SK-N-SH treated with all-trans-retinoic acid at 6 μM for 48 hours (cell line): ENCODE data around the gene TRABD.

Experiments used
- ATAC-seq: fragments of 200-7000 bp; cut with Tn5 transposase; 3 replicates; pipeline ENCODE4 v1.9.1; 2020; ENCODE audit warnings: mild to moderate bottlenecking, moderate library complexity
- ARNTL ChIP-seq: fragments of 450-650 bp; formaldehyde crosslinking; IDR thresholded peaks from 2 replicates; pipeline ENCODE4 v1.5.0; 2020; ENCODE audit warnings: low read depth, mild to moderate bottlenecking, moderate library complexity, borderline replicate concordance
- BACH2 ChIP-seq: fragments of 250-450 bp; sonication (Bioruptor Pico); IDR thresholded peaks from 2 replicates; pipeline ENCODE4 v1.9.0; 2021; ENCODE audit warnings: mild to moderate bottlenecking, borderline replicate concordance
- CREB5 ChIP-seq: fragments of 250-450 bp; sonication (Bioruptor Pico); IDR thresholded peaks from 2 replicates; pipeline ENCODE4 v1.5.1; 2020; ENCODE audit warnings: low read depth, mild to moderate bottlenecking, moderate library complexity
- CSDC2 ChIP-seq: fragments of 250-450 bp; sonication (Bioruptor Pico); IDR thresholded peaks from 2 replicates; pipeline ENCODE4 v1.5.0; 2020; ENCODE audit warnings: mild to moderate bottlenecking, moderate library complexity
- CSRNP3 ChIP-seq: fragments of 250-450 bp; sonication (Bioruptor Pico); IDR thresholded peaks from 2 replicates; pipeline ENCODE4 v1.5.1; 2021; ENCODE audit warnings: mild to moderate bottlenecking, moderate library complexity
- ESRRG ChIP-seq: fragments of 250-450 bp; sonication (Bioruptor Pico); IDR thresholded peaks from 2 replicates; pipeline ENCODE4 v1.6.1; 2021; ENCODE audit warnings: mild to moderate bottlenecking
- GLIS3 ChIP-seq: fragments of 250-450 bp; sonication (Bioruptor Pico); IDR thresholded peaks from 2 replicates; pipeline ENCODE4 v1.5.0; 2020; ENCODE audit warnings: mild to moderate bottlenecking, moderate library complexity
- OSR1 ChIP-seq: fragments of 250-450 bp; sonication (Bioruptor Pico); IDR thresholded peaks from 2 replicates; pipeline ENCODE4 v1.8.0; 2022; ENCODE audit warnings: moderate library complexity, mild to moderate bottlenecking, inconsistent platforms
- PATZ1 ChIP-seq: fragments of 250-450 bp; sonication (Bioruptor Pico); IDR thresholded peaks from 2 replicates; pipeline ENCODE4 v1.8.0; 2020; ENCODE audit warnings: mild to moderate bottlenecking, moderate library complexity, borderline replicate concordance
- POU6F1 ChIP-seq: fragments of 250-450 bp; sonication (Bioruptor Pico); IDR thresholded peaks from 2 replicates; pipeline ENCODE4 v1.8.0; 2021; ENCODE audit warnings: low read depth, mild to moderate bottlenecking, moderate library complexity, borderline replicate concordance
- PPARA ChIP-seq: fragments of 250-450 bp; sonication (Bioruptor Pico); IDR thresholded peaks from 2 replicates; pipeline ENCODE4 v1.5.0; 2020; ENCODE audit warnings: mild to moderate bottlenecking, borderline replicate concordance
- RARB ChIP-seq: fragments of 250-450 bp; sonication (Bioruptor Pico); IDR thresholded peaks from 2 replicates; pipeline ENCODE4 v1.8.0; 2021; ENCODE audit warnings: mild to moderate bottlenecking, moderate library complexity
- SNAI2 ChIP-seq: fragments of 250-450 bp; sonication (Bioruptor Pico); IDR thresholded peaks from 2 replicates; pipeline ENCODE4 v1.5.0; 2020; ENCODE audit warnings: mild to moderate bottlenecking, moderate library complexity
- TOX ChIP-seq: fragments of 250-450 bp; sonication (Bioruptor Pico); IDR thresholded peaks from 2 replicates; pipeline ENCODE4 v1.8.0; 2021; ENCODE audit warnings: mild to moderate bottlenecking, moderate library complexity, borderline replicate concordance
- TSHZ2 ChIP-seq: fragments of 250-450 bp; sonication (Bioruptor Pico); IDR thresholded peaks from 2 replicates; pipeline ENCODE4 v1.5.0; 2020; ENCODE audit warnings: mild to moderate bottlenecking, moderate library complexity
- ZFP3 ChIP-seq: fragments of 250-450 bp; sonication (Bioruptor Pico); IDR thresholded peaks from 2 replicates; pipeline ENCODE4 v1.5.0; 2020; ENCODE audit warnings: mild to moderate bottlenecking, moderate library complexity
- ZFP30 ChIP-seq: fragments of 450-650 bp; formaldehyde crosslinking; IDR thresholded peaks from 2 replicates; pipeline ENCODE4 v1.5.0; 2022; ENCODE audit warnings: mild to moderate bottlenecking, moderate library complexity
- ZNF565 ChIP-seq: fragments of 450-650 bp; formaldehyde crosslinking; conservative IDR thresholded peaks from 2 replicates; pipeline ENCODE4 v1.5.0; 2020; ENCODE audit warnings: low read depth, mild to moderate bottlenecking, moderate library complexity
- ZNF70 ChIP-seq: fragments of 450-650 bp; formaldehyde crosslinking; IDR thresholded peaks from 2 replicates; pipeline ENCODE4 v1.5.0; 2020; ENCODE audit warnings: mild to moderate bottlenecking, moderate library complexity
- ZNF8 ChIP-seq: fragments of 450-650 bp; formaldehyde crosslinking; IDR thresholded peaks from 2 replicates; pipeline ENCODE4 v1.5.0; 2020; ENCODE audit warnings: mild to moderate bottlenecking, moderate library complexity

The TRABD gene

GRCh38 chr22:50148991-50149721 is 36.6 kb upstream of the TRABD start:
- ATAC-seq = peak; percentile 73
- TF ChIP-seq CSDC2 (CRISPR knock-in tag) (no peak), ZNF565 (CRISPR knock-in tag) (no peak), POU6F1 (no peak), ZNF70 (CRISPR knock-in tag) (no peak), OSR1 (CRISPR knock-in tag) (no peak), SNAI2 (CRISPR knock-in tag) (no peak), GLIS3 (no peak), ZFP3 (CRISPR knock-in tag) (no peak), TOX (CRISPR knock-in tag) (no peak)

- no peak for ATAC-seq
These were observed 35.3 kb upstream of the TRABD start for GRCh38 chr22:50150161-50151129.

GRCh38 chr22:50151571-50152537 is 33.9 kb upstream of the TRABD start:
- ATAC-seq = no peak
- no peak for TF ChIP-seq ESRRG (CRISPR knock-in tag)
- no peak for TF ChIP-seq ARNTL (CRISPR knock-in tag)
- no peak for TF ChIP-seq TSHZ2
- no peak for TF ChIP-seq CSRNP3
- TF ChIP-seq ZFP30 (CRISPR knock-in tag) = no peak
- no peak for TF ChIP-seq ZNF8
- no peak for TF ChIP-seq RARB (CRISPR knock-in tag)
- no peak for TF ChIP-seq BACH2 (CRISPR knock-in tag)
- TF ChIP-seq ZNF70 (CRISPR knock-in tag) = no peak
- TF ChIP-seq PATZ1 (CRISPR knock-in tag) = no peak
- TF ChIP-seq PPARA (CRISPR knock-in tag) = no peak

More at GRCh38 chr22:50150161-50151129, 35.3 kb upstream of the TRABD start:
- TF ChIP-seq SNAI2 (CRISPR knock-in tag) (no peak), ESRRG (CRISPR knock-in tag) (no peak), CREB5 (CRISPR knock-in tag) (no peak), CSRNP3 (no peak)
